ENCODE data around the gene BSPRY.

DNA sequence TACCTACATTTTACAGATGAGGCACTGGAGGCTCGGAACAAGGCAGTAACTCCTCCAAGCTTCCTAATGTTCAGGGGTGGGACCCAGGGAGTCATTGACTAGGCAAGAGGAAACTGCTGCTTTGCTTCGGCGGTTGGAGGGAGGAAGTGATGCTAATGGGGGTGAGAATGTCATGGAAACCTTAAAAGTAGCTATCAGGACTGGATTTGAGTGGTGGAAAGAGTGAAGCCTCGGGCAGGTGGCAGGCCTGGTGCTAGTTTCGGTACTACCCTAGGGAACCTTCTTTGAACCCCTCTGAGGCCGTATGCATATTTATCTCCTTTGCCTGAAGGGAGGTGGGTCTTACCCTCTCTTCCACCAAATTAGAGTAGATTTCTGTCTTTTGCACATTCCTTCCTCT, 1.6 kb downstream of the BSPRY start:
- TF ChIP-seq CEBPB (IDR thresholded peaks at IDR 0.05) (no peak), RAD21 (IDR thresholded peaks at IDR 0.05; ENCODE audit: low read depth) (no peak), TAF1 (IDR thresholded peaks at IDR 0.05; ENCODE audit: low read depth) (no peak), ZBTB7A (IDR thresholded peaks at IDR 0.05; ENCODE audit: low read depth) (no peak), NFIC (IDR thresholded peaks at IDR 0.05) (no peak), YY1 (IDR thresholded peaks at IDR 0.05; ENCODE audit: low read depth) (no peak), EP300 (IDR thresholded peaks at IDR 0.05; ENCODE audit: borderline replicate concordance) (no peak), EGR1 (IDR thresholded peaks at IDR 0.05) (no peak), TEAD4 (IDR thresholded peaks at IDR 0.05) (no peak), FOXM1 (IDR thresholded peaks at IDR 0.05; ENCODE audit: borderline replicate concordance, low read depth) (no peak), TCF12 (IDR thresholded peaks at IDR 0.05; ENCODE audit: low read depth) (no peak), CREB1 (IDR thresholded peaks at IDR 0.05; ENCODE audit: low read depth) (no peak)
- TF ChIP-seq, protein P1, sequence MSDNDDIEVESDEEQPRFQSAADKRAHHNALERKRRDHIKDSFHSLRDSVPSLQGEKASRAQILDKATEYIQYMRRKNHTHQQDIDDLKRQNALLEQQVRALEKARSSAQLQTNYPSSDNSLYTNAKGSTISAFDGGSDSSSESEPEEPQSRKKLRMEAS (IDR thresholded peaks at IDR 0.05): no peak
- TF ChIP-seq, protein P2, sequence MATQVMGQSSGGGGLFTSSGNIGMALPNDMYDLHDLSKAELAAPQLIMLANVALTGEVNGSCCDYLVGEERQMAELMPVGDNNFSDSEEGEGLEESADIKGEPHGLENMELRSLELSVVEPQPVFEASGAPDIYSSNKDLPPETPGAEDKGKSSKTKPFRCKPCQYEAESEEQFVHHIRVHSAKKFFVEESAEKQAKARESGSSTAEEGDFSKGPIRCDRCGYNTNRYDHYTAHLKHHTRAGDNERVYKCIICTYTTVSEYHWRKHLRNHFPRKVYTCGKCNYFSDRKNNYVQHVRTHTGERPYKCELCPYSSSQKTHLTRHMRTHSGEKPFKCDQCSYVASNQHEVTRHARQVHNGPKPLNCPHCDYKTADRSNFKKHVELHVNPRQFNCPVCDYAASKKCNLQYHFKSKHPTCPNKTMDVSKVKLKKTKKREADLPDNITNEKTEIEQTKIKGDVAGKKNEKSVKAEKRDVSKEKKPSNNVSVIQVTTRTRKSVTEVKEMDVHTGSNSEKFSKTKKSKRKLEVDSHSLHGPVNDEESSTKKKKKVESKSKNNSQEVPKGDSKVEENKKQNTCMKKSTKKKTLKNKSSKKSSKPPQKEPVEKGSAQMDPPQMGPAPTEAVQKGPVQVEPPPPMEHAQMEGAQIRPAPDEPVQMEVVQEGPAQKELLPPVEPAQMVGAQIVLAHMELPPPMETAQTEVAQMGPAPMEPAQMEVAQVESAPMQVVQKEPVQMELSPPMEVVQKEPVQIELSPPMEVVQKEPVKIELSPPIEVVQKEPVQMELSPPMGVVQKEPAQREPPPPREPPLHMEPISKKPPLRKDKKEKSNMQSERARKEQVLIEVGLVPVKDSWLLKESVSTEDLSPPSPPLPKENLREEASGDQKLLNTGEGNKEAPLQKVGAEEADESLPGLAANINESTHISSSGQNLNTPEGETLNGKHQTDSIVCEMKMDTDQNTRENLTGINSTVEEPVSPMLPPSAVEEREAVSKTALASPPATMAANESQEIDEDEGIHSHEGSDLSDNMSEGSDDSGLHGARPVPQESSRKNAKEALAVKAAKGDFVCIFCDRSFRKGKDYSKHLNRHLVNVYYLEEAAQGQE (IDR thresholded peaks at IDR 0.05; ENCODE audit: low read depth): no peak
